GM04504 (cell line): ENCODE results near the gene TMCC2.
"Not testable (repeated sequence)": the region's sequence is repeated elsewhere in the genome, so short reads cannot be mapped to it uniquely, and the experiment has no call there.

Experiments
- DNase-seq: peaks from one replicate; pipeline ENCODE4 v3.0.0-alpha.2; 2012; ENCODE audit warnings: low read depth

Gene TMCC2

DNA sequence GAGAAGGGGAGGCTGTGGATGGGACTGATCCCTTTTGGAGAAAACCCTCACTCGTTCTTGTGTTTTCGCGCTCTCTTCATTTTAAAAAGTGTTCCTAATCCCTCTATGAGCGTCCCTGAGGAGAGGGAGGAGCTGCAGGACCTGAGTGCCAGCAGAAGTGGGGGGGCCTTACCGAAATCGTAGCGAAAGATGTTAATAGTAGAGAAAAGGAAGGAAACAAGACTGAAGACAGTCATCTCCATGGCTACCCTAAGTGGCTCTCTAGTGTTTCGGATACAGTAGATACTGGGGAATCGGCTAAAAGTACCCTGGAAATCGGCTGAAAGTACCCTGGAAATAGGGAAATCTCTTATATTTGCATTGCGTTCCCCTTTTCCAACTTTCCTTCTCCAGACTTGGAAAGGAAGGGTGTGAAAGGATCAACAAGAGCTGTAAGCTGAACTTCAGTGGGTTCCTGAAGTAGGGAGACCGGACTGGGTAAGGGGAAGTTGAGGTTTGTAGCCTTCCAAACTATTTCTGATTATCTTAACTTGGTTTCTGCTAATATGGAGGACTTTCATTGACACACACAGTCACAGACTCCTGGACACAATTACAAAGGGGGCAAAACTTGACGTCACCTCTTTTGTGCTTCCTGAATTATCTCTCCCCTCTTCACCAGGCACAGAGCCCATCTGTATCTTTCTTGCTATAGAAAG, 15.8 kb upstream of the TMCC2 start:
- no peak for DNase-seq

DNA sequence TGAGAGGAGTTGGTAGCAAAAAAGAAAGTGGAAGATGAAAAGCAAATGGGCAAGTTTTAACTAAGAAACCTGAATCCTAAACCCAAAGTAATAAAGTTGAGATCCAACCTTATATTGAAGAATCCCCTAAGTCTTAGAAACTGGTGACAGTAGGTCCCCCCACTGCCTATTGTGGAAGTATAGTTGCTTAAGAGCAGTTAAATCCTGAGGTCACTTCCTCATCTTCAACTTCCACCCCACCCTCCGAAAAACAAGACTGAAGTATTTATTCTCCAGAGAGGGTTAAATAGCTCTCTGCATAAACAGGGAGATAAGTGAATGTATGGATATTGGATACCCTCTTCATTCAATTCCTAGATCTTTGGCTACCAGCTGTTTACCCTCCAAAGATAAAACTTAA, 13.0 kb upstream of the TMCC2 start:
- no peak for DNase-seq

DNA sequence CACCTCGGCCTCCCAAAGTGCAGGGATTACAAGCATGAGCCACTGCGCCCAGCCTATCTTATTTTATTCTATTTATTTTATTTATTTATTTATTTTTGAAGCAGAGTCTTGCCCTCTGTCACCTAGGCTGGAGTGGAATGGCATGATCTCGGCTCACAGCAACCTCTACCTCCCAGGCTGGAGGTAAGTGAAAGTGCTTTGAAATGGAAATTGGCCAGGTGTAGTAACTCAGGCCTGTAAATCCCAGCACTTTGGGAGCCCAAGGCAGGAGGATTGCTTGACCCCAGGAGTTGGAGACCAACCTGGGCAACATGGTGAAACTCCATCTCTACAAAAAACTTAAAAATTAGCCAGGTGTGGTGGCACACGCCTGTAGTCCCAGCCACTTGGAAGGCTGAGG, 11.2 kb upstream of the TMCC2 start:
- DNase-seq, result no peak

DNA sequence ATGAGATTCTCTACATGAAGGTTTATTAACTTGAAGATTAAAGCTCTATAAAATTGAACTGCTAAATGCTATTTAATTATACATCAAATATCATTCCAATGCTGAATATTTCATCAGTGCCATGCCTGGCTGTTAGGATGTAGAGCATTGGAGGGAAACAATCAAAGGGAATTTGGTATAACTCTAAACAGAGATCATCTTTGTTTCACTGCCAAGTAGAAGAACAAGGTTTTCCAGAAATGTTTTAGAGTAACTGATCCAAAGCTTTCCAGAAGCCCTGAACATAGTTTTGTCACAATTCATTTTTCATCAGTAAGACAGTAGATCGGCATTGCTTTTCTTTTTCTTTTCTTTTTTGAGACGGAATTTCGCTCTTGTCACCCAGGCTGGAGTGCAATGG, 10.3 kb upstream of the TMCC2 start:
- DNase-seq, result no peak

DNA sequence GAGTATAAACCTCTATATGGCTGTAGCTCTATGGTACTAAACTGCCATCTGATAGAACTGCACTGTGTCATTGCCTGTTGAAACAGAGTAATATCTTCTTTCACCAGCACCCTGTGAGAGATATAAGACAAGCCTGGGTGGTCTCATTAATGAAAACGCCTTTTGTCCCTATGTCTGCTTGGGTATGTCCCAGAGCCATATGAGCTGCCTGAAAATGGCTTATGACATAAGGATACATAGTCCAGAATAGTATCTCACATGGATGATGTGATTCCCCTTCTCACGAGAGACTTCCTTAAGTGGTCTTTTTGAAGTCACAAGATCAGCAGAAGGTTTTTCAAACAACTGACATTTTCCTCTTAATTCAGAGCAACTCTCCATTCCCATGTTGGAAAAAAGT, 7.3 kb upstream of the TMCC2 start:
- no peak for DNase-seq

DNA sequence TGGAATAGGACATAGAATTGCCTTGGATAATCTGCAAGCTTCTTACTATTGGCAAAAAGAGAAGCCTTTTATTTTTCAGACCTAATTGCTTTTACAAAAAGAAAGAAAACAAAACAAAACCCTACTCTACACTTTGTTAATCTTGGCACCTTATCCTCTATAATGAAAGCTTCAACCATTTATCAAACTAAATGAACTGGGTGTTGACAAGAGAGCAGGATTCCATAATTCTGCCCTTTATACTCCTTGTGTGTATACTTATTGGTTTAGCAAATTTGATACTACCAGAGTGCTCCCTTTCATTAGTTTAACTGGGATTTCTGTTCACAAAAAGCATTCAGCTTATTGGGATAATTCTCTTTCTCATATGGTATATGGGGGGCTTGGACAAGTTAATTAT, 3.0 kb upstream of the TMCC2 start:
- DNase-seq, result no peak

DNA sequence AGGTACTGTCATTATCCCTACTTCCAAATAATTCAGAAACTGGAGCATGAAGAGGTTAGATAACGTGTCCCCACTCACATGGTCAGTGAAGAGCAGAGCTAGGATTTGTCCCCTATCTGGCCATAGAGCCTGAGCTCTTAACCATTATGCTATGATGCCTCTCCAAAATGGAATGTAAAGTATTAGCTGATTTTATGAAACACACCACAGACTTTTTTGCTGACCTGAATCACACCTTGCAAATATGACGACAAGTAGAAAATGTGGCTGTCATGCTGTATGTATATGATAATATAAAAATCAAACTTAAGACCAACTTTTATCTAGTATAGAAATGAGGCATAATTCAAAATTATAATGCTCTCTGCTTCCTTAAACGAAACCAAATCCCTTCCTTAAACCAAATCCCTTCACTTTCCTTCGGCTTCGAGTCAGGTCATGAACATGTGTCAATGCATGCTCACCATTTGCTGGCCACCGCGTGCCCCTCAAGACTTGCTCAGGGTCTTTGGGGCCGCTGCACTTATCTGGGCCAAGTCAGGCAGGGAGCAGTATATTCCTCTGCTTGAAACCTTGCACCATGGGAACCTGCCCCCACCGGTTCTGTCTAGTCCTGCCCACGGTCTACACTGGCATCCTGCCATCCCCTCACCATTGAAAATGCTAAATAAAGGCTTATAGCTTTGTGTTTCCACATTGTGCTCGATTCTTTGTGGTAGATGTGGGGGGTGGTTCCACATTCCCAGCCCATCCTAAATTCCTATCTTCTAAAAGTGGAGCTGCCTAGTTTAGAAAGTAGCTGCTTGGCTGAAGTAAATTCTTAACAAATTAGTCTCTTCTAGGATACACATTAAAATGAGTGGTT, 1.6 kb upstream of the TMCC2 start:
- DNase-seq, result no peak

DNA sequence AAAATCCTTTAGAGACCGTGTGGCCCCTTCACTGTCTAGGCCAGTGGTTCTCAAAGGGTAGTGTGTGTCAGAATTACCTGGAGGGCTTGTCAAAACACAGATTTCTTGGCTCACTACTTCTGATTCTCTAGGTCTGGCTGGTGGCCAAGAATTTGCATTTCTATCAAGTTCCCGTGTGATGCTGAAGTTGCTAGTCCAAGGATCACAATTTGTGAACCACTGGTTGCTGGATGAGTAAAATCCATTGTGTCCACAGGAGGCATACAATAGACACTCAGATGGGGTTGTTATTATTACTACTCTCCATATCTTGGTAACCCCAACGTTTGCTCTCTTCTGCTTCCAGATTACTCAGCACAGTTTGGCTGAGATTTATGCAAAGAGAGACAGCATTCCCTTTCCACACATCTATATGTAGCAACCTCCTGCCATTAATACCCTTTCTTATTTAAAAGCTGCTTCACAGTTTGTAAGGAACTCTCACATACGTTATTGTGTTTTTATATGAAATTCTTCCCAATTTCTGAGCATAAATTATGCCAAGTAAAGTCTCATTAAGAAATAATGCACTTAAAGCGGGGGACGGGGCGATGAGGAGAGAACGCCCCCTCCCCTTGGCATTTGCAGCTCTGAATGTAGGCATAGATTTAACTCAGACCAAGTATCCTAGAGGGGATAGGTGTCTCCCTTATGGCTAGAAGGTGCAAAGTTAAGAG, 720 bp upstream of the TMCC2 start:
- no peak for DNase-seq

DNA sequence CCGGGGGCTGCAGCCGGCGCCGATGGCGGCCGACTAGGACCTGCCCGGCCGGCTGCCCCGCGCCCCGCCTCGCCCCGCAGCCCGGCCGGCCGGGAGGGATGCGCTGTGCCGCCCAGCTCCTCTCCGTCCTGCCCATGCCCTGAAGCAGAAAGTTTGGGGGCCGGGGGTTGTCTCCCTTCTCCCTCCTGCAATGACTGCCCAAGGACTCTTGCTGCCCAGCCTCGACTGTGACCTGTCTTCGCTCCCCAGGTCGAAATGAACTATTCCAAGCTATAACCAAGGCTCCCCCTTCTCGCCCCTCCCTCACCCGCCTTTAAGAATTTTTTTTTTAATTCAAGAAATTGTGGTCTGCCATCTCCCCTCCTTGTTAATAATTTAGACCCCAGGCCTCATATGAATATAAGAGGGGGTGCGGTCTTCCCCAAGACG, 361 bp downstream of the TMCC2 start:
- no peak for DNase-seq

DNA sequence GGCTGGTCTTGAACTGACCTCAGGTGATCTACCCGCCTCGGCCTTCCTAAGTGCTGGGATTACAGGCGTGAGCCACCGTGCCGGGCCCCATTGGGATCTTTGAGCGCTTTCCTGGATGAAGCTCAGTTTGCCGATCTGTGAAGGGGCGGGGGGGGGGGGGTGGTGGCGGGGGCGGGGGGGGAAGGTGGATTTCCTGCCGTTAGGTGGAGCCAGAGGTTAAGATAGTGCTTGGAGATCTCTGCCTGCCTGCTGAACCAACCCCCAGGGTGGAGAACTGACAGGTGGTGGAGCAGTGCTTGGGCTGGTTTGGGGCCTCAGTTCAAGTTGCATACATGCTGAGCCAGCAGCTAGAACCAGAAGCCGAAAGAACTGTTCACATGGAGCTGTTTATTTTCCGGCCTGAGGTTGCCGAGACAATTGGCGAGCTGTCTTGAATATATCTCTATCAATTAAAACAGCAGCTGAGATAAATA, 1.7 kb downstream of the TMCC2 start:
- DNase-seq, result no peak

DNA sequence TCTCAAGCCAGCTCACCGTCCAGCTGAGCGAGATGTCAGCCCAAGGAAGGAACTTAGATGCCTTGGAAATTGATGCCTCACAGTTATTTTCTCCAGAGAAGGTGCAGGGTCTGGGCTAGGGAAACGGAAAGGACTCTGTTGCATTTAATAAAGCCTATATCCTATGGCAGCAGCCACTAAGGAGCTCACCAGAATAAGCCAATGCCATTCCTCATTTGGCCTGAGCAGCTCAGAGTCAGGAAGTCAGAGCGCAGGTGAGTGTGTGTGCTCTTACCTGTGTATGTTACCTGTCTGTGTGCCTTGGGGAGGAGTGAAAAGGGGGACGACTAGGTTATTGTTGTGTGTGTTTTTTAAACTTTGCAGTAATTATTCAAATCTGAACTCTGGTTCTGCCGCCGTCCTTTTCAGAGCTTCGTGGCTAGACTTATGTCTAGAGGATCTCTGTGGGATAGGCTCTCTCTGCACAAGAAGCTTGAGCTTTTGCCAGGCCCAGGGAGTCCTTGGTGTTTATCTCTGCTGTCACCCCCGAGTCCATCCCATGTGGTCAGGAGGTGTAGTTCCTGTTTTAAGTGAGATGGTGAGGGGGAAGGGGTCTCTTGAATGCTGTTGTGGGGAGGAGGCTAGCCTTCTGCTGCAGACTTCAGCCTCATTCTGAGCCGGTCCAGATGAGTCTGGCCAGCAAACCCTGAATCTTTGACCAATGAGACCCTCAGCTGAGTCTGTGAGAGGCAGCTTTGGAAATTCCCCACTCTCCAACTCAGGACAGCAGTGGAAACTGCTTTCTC, 2.4 kb downstream of the TMCC2 start:
- no peak for DNase-seq

DNA sequence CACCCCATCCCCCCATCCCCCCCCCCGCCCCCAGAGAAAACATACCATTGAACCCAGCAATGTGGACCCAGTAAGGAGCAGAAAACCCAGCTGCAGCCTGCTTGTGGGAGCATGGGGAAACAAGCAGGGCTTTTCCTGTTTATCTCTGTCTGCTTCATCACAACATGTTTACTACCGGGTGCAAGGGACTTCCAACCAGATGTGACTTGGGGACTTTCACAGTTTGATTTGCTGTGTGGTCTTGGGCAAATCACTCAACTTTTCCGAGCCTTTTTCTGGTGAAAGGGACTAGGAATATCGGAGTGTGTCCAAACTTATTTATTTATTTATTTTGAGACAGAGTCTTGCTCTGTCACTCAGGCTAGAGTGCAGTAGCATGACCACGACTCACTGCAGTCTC, 3.2 kb downstream of the TMCC2 start:
- no peak for DNase-seq

DNA sequence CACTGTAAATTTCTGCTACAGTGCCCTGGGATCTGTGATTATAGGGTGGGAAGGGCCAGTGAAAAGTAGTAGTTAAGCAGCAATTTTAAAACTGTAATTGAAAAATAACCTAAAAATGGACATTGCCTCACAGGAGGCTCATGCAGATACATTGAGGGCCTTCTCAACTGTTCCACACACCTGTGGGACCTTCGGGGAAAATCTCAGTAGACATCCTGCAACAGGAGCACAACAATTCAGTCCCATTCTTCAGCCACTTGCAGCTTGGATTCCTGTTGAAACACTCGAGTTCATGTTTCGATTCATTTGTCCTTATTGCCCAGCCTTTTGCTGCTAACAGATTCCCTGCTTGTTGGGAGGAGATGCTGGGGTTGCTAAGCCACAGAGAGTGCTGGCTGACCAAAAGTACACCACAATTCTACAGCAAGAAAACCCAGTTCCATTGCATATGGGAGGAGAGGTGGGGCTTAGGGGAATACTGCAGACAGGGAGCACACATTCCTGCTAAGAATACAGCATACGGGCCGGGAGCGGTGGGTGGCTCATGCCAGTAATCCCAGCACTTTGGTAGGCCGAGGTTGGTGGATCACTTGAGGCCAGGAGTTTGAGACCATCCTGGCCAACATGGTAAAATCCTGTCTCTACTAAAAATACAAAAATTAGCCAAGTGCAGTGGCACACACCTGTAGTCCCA, 4.5 kb downstream of the TMCC2 start:
- no peak for DNase-seq

DNA sequence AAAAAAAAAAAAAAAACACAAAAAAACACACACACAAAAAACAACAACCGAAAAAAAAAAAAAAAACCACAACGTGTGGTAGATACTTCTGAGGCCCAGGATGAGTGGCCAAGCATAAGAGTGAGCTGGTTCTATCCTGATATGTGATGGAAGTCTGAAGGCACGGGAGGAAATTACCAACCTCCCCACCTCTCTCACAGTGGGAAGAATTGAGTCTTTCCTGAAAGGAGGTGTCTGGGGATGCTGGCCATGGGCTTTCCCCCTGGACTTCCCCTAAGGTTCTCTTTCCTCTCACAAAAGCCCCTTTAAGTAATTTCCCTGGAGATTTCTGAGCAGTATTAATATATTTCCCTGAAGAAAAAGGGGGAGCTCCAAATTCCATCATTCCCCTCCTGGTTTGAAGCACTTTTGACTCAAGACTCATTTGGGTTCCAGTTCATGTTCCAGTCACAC, 5.2 kb downstream of the TMCC2 start:
- DNase-seq, result no peak

DNA sequence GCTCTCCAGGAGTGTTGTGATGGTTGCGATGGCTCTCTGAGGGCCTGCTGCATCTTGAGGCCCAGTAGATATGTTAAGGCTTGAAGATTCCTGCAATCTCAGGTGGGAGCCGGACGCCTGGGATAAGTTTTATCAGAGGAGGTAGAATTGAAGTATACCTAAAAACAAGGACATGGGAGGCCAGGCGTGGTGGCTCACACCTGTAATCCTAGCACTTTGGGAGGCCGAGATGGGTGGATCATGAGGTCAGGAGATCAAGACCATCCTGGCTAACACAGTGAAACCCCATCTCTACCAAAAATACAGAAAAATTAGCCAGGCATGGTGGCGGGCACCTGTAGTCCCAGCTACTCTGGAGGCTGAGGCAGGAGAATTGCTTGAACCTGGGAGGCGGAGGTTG, 6.2 kb downstream of the TMCC2 start:
- not testable (repeated sequence) for DNase-seq

DNA sequence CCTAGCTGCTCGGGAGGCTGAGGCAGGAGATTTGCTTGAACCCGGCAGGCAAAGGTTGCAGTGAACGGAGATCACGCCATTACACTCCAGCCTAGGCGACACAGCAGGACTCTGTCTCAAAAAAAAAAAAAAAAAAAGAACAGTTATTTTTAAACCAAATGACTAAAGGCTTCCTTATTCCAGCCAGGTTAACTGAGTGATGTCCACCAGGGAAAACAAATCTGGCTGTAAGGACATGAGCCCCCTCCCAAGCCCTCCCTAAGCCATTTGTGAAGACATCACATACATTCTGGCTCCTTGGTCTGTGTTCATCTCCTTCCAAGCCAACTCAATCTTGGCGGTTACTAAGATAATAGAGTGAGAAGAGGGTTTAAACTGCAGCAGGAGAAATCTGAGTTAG, 8.2 kb downstream of the TMCC2 start:
- no peak for DNase-seq

DNA sequence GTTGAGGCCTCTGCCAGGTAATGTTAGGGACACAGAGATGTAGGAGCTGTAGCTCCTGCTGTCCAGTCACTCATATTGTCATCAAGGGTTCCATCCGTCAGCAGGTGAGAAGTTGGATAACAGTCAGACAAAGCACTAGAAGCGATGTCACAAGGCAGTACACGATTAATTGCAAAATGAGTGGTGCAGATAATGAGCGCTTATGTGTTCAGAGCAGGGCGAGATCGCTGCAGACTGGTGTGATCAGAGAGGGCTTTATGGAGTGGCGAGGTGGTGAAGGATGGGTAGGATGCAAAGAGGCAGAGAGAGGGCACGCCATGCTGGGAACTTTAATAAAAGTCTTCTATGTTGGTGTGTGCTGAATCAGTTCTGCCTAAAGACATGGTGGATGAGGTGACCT, 8.8 kb downstream of the TMCC2 start:
- DNase-seq, result no peak

DNA sequence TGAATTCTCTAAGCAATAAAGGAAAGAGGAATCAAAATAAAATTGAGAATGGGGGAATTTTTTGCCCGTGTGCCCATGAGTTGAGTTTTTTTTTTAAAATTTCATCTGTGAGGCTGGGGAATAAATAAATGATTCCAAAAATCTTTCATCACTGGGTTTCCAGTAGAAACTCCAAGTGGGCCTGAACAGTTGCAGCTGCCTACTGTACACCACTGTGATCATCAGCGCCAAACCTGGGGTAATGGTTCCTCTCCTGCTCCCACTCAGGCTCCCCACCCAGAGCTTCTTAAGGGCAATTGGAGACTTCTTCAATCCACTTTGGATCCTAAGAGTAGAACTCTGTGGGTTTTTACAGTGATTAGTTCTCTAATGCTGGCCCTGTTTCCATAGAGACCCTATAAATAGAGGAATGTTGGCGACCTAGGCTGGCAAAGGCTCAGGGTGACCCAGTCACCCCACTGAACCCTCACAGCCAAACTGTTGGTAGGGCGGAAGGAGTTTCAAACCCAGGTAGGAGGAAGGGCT, 9.3 kb downstream of the TMCC2 start:
- DNase-seq, result no peak

DNA sequence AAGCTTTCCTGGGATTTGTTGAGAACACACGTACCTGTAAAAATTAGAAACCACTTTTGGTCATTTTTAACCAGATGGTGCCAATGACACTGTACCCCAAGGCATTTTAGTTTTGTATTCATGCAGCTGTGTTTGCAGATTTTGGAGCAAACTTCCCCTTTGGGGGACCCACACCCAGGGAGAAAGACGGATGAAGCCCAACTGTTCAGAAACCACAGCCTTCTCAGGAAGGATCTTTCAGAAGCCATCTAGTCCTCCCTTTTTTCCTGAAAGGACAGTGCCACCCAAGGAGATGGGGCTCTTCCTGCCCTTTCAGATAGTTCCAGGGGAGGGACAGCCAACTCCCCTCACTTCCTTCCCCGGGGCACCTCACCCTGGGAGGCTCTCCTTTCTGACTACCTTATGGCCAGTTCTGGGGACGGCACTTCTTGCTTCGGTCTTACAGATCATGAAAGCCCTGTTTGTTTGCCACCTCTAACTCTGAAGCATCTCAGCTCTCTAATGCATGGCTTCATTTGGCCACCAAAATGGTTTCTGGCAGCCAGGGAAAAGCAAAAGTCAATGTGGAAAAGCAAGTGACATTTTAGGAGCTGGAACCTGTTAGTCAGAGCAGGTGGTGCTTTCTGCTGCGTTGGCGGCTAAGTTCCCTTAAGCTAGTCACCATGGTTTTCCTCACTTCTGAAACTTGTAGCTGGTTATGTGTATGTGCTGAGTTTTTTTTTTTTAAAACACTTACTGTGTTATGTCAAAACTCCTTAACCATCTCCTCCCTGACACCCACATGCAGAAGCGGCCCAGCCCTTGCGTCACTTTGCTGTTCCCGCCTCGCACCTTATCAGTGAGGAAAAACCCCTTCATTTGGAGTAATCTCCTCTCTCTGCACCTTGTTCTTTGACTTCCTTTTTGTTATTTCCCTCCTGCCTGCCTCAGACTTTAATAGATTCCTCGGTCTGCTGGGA, 10.1 kb downstream of the TMCC2 start:
- DNase-seq, result no peak

DNA sequence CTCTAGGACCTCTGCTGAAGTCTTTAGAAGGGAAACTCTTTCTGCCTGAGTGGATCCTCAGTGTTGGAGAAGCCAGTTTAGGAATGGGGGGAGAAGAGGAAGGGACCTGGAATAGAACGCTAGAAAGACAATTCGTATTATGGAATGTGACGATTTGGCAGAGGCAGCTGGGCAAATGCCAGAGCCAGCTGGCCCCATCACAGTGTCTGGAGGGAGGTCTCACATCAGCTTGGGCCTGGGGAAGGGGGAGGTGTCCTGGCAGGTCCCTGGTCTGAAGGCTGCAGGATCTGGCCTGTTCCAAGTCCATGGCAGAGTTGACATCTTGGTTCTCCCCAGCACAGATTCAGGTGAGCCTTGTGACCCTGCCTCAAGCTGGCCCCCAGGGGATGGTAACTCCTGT, 11.3 kb downstream of the TMCC2 start:
- no peak for DNase-seq
